ENCODE data around the gene RAB11FIP3.

Gene RAB11FIP3

GRCh38 chr16:556474-557173, 131.2 kb downstream of the RAB11FIP3 start:
- Histone ChIP-seq H3K9me3 (ENCODE audit: control insufficient read depth, insufficient read depth, low read length) (no peaks in the 10 kb centered on the region), H3K27ac (ENCODE audit: low read depth, low read length) (no peak overlapping the region), H3F3A (ENCODE audit: control insufficient read depth, insufficient read depth) (no peaks in the 10 kb centered on the region), H3K27me3 (ENCODE audit: control insufficient read depth, low read length) (peaks cover 6% of the 10 kb centered on the region), H3K36me3 (ENCODE audit: control insufficient read depth, low read length) (peaks cover 8% of the 10 kb centered on the region; the same call in 1 of the 2 replicates), H3K79me2 (ENCODE audit: control insufficient read depth, low read length) (no peaks in the 10 kb centered on the region), H3K4me2 (ENCODE audit: low read length) (no peak overlapping the region), H3K9me2 (replicated peaks; ENCODE audit: control insufficient read depth, low read length) (no peaks in the 10 kb centered on the region), H4K20me1 (ENCODE audit: control insufficient read depth, insufficient read depth, low read depth, low read length) (no peaks in the 10 kb centered on the region; the same call in 1 of the 2 replicates), H3K4me3 (ENCODE audit: low read length) (no peak overlapping the region), H3K4me1 (ENCODE audit: control insufficient read depth, low read length) (peaks cover 8% of the 10 kb centered on the region)
- no peak for TF ChIP-seq EZH2phosphoT487 (IDR thresholded peaks at IDR 0.05; ENCODE audit: borderline replicate concordance, low read length)

- no peaks in the 10 kb centered on the region for H3K9me2 ChIP-seq (replicated peaks; ENCODE audit: control insufficient read depth, low read length)
- H3F3A ChIP-seq (ENCODE audit: control insufficient read depth, insufficient read depth) = no peaks in the 10 kb centered on the region
- H3K4me1 ChIP-seq (ENCODE audit: control insufficient read depth, low read length) = peaks cover 8% of the 10 kb centered on the region
- H3K36me3 ChIP-seq (ENCODE audit: control insufficient read depth, low read length) = no peaks in the 10 kb centered on the region
- H3K27me3 ChIP-seq (ENCODE audit: control insufficient read depth, low read length) = peaks cover 6% of the 10 kb centered on the region
- H3K9me3 ChIP-seq (ENCODE audit: control insufficient read depth, insufficient read depth, low read length) = no peaks in the 10 kb centered on the region
- TF ChIP-seq EZH2phosphoT487 (IDR thresholded peaks at IDR 0.05; ENCODE audit: borderline replicate concordance, low read length) (no peak), CTCF (IDR thresholded peaks at IDR 0.05; ENCODE audit: low read depth, low read length, poor library complexity, severe bottlenecking) (no peak)
- no peak overlapping the region for H3K27ac ChIP-seq (ENCODE audit: low read depth, low read length)
- no peaks in the 10 kb centered on the region for H3K79me2 ChIP-seq (ENCODE audit: control insufficient read depth, low read length)
- no peak overlapping the region for H3K4me3 ChIP-seq (ENCODE audit: low read length)
- H4K20me1 ChIP-seq (ENCODE audit: control insufficient read depth, insufficient read depth, low read depth, low read length) = no peaks in the 10 kb centered on the region; the same call in 1 of the 2 replicates
- no peak overlapping the region for H3K4me2 ChIP-seq (ENCODE audit: low read length)
Observed at GRCh38 chr16:557463-558297, 132.2 kb downstream of the RAB11FIP3 start.

- no peak for TF ChIP-seq CTCF (IDR thresholded peaks at IDR 0.05; ENCODE audit: low read depth, low read length, poor library complexity, severe bottlenecking)
- TF ChIP-seq EZH2phosphoT487 (IDR thresholded peaks at IDR 0.05; ENCODE audit: borderline replicate concordance, low read length) = no peak
- Histone ChIP-seq H3K36me3 (ENCODE audit: control insufficient read depth, low read length) (no peaks in the 10 kb centered on the region), H3K79me2 (ENCODE audit: control insufficient read depth, low read length) (no peaks in the 10 kb centered on the region), H3K9me3 (ENCODE audit: control insufficient read depth, insufficient read depth, low read length) (no peaks in the 10 kb centered on the region), H3F3A (ENCODE audit: control insufficient read depth, insufficient read depth) (no peaks in the 10 kb centered on the region), H3K4me2 (ENCODE audit: low read length) (no peak overlapping the region), H3K27ac (ENCODE audit: low read depth, low read length) (no peak overlapping the region), H4K20me1 (ENCODE audit: control insufficient read depth, insufficient read depth, low read depth, low read length) (no peaks in the 10 kb centered on the region; the same call in 1 of the 2 replicates), H3K27me3 (ENCODE audit: control insufficient read depth, low read length) (peaks cover 6% of the 10 kb centered on the region), H3K4me3 (ENCODE audit: low read length) (no peak overlapping the region), H3K9me2 (replicated peaks; ENCODE audit: control insufficient read depth, low read length) (no peaks in the 10 kb centered on the region), H3K4me1 (ENCODE audit: control insufficient read depth, low read length) (peaks cover 8% of the 10 kb centered on the region)
Observed at GRCh38 chr16:558298-559020, 133.0 kb downstream of the RAB11FIP3 start.
